Thoracic aorta (tissue), 2 donors: ENCODE data around the gene ZDHHC13. TPM values are rescaled to one million over a fixed set of nuclear protein-coding genes. Genes with fewer than 3 reads are reported as not detected.

Experiments
- ATAC-seq: fragments of 150-250 bp; one replicate; pipeline ENCODE4 v1.8.0; 2017; ENCODE audit warnings: low read depth; ENCODE audit not compliant: insufficient number of reproducible peaks, low FRiP score
- DNase-seq: peaks from one replicate; pipeline ENCODE4 v3.0.0-alpha.2; 2020; ENCODE audit warnings: low spot score
- H3K27ac ChIP-seq, 2 donors: fragments of 200-600 bp; sonication (generic); 1 replicate in 1 of 2; 2 replicates in 1 of 2; pipeline ENCODE4 v1.5.1; 2016; ENCODE audit warnings: mild to moderate bottlenecking in 2 of 2, moderate library complexity in 2 of 2
- H3K27me3 ChIP-seq: fragments of 200-600 bp; sonication (generic); replicated peaks from 2 replicates; pipeline ENCODE4 v1.6.0; 2016; ENCODE audit warnings: mild to moderate bottlenecking; ENCODE audit not compliant: insufficient read depth
- H3K36me3 ChIP-seq: fragments of 200-600 bp; sonication (generic); one replicate; pipeline ENCODE4 v1.5.1; 2016
- H3K4me1 ChIP-seq, 2 donors: fragments of 200-600 bp; sonication (generic); 1 replicate in 1 of 2; 2 replicates in 1 of 2; pipeline versions ENCODE4 v1.5.1 to v1.6.0; 2016; ENCODE audit warnings: low read depth in 2 of 2, mild to moderate bottlenecking in 1 of 2; ENCODE audit not compliant: control insufficient read depth in 1 of 2
- H3K4me3 ChIP-seq: fragments of 200-600 bp; sonication (generic); 2 replicates; pipeline ENCODE4 v1.5.1; 2016; ENCODE audit warnings: mild to moderate bottlenecking
- H3K9me3 ChIP-seq: fragments of 200-600 bp; sonication (generic); 2 replicates; pipeline ENCODE4 v1.5.1; 2016
- total RNA-seq, 2 donors: library from RNA; depleted of rRNA; stranded (reverse); fragments of >200 nt; gene quantifications; one replicate each; pipeline versions ENCODE4 v1.1.0 to v1.2.3, GENCODE V29; 2016
- TF ChIP-seq, protein P1 (sequence below): fragments of 200-600 bp; sonication (generic); IDR thresholded peaks from one replicate; pipeline ENCODE4 v1.5.1; 2019; ENCODE audit warnings: antibody characterized with exemption

The ZDHHC13 gene
- total RNA-seq, 2 donors from 2014 or later: 11.9 to 12.6 TPM

DNA sequence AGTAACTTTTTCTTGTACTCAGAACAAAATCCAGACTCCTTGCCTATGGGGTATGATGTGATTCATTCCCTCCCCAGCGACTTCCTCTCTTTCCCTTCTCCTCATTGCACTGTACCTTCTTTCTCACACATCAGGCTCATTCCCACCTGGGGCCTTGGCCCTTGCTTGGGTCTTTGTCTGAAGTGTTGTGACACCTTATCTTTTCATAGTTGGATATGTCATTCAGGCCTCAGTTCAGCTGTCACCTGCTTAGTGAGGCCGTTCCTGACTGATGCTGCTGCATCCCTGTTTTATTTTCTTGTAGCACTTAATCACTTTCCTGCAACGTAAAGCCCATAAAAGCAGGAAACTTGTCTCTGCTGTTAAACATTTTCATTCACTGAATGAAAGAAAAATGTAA, 39.9 kb downstream of the ZDHHC13 start:
- no peak for ATAC-seq
- H3K27me3 ChIP-seq: no peaks in the 10 kb centered on the region
- H3K36me3 ChIP-seq: peaks cover 12% of the 10 kb centered on the region
- H3K4me1 ChIP-seq: no peaks in the 10 kb centered on the region
- no peaks in the 10 kb centered on the region for H3K9me3 ChIP-seq
- no peak overlapping the region for H3K27ac ChIP-seq
- TF ChIP-seq, protein P1, sequence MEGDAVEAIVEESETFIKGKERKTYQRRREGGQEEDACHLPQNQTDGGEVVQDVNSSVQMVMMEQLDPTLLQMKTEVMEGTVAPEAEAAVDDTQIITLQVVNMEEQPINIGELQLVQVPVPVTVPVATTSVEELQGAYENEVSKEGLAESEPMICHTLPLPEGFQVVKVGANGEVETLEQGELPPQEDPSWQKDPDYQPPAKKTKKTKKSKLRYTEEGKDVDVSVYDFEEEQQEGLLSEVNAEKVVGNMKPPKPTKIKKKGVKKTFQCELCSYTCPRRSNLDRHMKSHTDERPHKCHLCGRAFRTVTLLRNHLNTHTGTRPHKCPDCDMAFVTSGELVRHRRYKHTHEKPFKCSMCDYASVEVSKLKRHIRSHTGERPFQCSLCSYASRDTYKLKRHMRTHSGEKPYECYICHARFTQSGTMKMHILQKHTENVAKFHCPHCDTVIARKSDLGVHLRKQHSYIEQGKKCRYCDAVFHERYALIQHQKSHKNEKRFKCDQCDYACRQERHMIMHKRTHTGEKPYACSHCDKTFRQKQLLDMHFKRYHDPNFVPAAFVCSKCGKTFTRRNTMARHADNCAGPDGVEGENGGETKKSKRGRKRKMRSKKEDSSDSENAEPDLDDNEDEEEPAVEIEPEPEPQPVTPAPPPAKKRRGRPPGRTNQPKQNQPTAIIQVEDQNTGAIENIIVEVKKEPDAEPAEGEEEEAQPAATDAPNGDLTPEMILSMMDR: no peak
- DNase-seq: no peak
- no peak overlapping the region for H3K4me3 ChIP-seq

DNA sequence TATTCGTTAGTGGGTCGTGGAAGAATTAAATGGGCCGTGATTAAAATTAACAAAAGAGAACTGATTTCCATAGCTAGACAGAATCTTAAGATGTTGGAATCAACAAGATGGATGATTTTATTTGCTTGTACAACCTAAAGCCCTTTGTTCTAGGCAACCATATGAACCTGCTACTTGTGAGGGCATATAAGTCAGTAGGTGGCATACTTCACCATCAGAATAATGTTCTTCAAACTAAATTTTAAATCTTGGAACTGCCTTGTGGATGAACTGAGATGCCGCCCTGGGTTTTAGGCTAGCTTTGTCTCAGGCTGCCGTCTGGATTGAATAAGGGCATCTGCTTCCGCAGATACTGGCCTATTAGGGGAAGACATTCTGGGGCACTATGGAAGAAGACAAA, 43.9 kb downstream of the ZDHHC13 start:
- TF ChIP-seq, protein P1: no peak
- Histone ChIP-seq H3K27me3 (no peaks in the 10 kb centered on the region), H3K4me1 (no peaks in the 10 kb centered on the region), H3K27ac (no peak overlapping the region), H3K9me3 (no peaks in the 10 kb centered on the region), H3K36me3 (peaks cover 8% of the 10 kb centered on the region), H3K4me3 (no peak overlapping the region)
- DNase-seq: no peak
- no peak for ATAC-seq

DNA sequence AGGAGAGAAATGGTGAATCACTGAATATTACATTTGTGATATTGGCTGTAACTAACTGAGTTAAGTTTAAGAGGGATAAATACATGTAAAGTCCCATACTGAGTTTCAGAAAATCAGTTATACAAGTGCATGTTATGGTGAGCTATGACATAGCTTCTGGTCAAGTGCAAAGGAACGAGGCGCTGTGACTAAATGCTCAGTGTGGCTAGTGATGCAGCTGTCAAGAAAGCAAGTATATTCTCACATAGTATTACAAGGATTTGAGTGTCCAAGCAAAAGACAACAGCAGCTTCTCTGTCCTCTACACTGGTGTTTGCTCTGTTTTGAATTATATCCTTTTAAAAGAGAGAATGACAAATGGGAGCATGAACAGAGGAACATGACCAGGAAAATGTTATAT, 44.7 kb downstream of the ZDHHC13 start:
- TF ChIP-seq, protein P1: no peak
- DNase-seq (no peak), ATAC-seq (no peak)
- Histone ChIP-seq H3K9me3 (no peaks in the 10 kb centered on the region), H3K4me1 (no peaks in the 10 kb centered on the region), H3K4me3 (no peak overlapping the region), H3K27ac (no peak overlapping the region), H3K36me3 (peaks cover 10% of the 10 kb centered on the region), H3K27me3 (no peaks in the 10 kb centered on the region)

DNA sequence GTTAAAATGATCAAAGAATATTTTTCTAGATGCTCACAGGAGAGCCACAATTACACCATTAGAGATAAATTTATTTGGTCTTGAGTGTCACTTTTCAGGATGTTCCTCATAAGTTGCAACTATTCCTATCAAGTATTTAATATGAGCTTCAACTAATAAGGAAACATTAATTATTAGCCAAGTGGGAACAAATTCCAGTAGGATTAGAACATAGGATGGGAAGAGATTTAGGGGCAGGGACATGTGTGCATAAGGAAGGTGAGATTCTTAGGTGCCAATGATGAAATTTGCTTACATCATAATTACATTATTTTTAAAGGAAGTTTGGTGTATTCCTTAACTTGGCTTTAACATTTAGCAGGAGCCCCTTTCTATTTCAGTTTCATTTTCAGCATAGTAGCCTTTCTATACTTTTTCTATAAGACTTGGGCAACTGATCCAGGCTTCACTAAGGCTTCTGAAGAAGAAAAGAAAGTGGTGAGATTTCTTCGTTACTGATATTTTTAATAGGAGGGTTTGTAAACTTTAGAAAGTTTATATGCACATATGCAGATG, 46.1 kb downstream of the ZDHHC13 start:
- TF ChIP-seq, protein P1: no peak
- Histone ChIP-seq H3K9me3 (no peaks in the 10 kb centered on the region), H3K4me3 (no peak overlapping the region), H3K27ac (no peak overlapping the region), H3K36me3 (peaks cover 10% of the 10 kb centered on the region), H3K27me3 (no peaks in the 10 kb centered on the region), H3K4me1 (no peaks in the 10 kb centered on the region)
- ATAC-seq: no peak
- no peak for DNase-seq

DNA sequence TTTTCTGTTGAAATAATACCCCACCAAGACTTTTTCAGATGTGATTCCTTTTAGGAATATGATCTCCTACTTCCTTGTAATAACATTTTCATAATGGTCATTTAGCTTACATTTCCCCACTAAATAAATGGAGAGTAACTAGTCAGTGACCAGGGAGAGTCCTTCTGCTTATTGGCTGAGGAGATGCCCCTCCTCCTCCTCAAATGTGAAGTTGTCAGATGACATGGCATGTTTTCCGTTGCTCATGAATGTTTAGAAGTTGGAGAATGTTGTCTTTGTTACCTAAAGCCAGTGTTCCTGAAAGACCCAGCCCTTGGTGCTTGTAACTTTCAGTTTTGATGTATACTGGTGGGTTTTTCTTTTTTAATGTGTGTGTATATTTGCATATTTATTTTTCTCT, 46.6 kb downstream of the ZDHHC13 start:
- H3K4me1 ChIP-seq: no peaks in the 10 kb centered on the region
- DNase-seq: no peak
- peaks cover 10% of the 10 kb centered on the region for H3K36me3 ChIP-seq
- ATAC-seq: no peak
- H3K27me3 ChIP-seq: no peaks in the 10 kb centered on the region
- no peak overlapping the region for H3K27ac ChIP-seq
- no peaks in the 10 kb centered on the region for H3K9me3 ChIP-seq
- TF ChIP-seq, protein P1: no peak
- H3K4me3 ChIP-seq: no peak overlapping the region
